Measurements from ENCODE around the gene RBM4B.

DNA sequence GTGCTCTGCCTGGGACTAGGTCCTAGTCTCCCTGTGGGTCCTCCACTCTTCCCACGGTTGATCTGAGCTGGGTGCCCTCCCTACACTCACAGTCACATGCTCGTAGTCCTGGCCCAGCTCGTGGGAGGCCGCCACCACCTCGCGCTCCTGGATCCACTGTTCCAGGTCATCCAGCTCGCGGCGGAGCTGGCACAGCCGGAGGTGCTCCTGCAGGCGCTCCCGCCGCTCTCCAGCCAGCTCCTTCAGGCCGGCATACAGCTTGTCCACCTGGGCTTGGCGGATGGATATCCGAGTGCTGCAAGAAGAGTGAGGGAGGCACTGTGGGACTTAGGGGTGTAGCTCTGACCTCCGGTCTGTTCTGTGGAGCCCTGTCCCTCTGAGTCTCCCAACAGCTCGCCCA, 14.8 kb upstream of the RBM4B start:
- no peak for TF ChIP-seq POLR2A (IDR thresholded peaks at IDR 0.05)
- TF ChIP-seq, protein P1, sequence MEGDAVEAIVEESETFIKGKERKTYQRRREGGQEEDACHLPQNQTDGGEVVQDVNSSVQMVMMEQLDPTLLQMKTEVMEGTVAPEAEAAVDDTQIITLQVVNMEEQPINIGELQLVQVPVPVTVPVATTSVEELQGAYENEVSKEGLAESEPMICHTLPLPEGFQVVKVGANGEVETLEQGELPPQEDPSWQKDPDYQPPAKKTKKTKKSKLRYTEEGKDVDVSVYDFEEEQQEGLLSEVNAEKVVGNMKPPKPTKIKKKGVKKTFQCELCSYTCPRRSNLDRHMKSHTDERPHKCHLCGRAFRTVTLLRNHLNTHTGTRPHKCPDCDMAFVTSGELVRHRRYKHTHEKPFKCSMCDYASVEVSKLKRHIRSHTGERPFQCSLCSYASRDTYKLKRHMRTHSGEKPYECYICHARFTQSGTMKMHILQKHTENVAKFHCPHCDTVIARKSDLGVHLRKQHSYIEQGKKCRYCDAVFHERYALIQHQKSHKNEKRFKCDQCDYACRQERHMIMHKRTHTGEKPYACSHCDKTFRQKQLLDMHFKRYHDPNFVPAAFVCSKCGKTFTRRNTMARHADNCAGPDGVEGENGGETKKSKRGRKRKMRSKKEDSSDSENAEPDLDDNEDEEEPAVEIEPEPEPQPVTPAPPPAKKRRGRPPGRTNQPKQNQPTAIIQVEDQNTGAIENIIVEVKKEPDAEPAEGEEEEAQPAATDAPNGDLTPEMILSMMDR (IDR thresholded peaks at IDR 0.05): no peak

All from testis (tissue), 2 donors.